Nucleus accumbens (tissue), 56 donors: Measurements from ENCODE around the gene CLCN7.
"Not testable (repeated sequence)": the region's sequence is repeated elsewhere in the genome, so short reads cannot be mapped to it uniquely, and the experiment has no call there.

Experiments used
- DNase-seq, 56 donors: peaks; one replicate each; lab custom pipeline; 2025; lab: John Stamatoyannopoulos, UW

The CLCN7 gene

DNA sequence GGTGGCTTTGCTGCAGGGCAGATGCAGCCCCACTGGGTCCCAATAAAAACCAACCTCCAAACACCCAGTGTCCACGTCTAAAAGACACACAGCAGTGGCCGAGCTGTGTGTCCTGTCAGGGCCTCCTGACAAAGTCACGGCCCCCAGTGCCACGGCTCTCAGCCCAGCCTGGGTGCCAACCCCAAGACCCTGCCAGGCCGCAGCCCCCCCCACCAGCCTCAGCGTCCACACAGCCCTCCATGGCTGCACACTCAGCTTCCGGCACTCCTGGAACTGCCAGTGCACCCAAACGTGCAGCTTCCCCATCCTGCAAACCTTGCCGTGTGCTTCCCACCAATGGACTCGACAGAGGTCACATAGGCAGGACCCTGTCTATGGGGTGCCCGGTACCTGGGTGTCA lies 26.9 kb downstream of the CLCN7 start:
- DNase-seq = no peak

DNA sequence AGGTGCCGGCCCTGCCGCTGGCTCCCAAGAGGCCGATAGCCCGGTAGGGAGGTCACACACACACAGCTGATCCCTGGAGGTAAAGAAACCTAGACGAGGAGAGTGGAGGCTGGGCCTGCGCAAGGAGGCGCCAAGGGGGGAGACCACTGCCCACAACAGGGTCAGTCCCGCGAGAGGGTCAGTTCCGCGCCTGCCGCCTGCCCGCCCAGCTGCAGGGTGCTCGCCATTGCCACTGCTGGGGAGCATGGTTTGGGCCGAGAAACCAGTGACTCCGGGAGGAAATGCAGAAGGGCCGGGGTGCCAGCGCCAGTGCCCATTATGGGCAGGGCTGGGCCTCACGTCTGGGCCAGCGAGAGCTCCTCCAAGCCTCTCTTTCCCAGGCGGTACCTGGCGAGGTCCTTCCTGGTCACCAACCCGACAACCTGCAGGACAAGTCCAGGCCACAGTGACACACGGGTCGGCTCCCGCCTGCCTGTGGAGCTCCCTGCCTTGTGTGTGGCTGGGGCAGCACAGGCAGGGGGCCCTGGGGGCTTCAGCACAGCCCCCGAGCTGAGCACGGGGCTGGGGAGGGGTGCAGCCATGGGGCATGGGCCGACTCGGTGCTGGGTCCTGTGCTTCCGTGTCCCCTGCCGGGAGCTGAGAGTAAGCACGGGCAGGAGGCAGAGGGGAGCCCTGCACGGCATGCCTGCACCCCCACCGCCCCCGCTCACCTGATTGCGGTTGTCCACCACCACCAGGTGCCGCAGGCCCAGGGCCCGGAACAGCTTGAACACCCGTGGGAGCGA lies 28.3 kb downstream of the CLCN7 start:
- DNase-seq = no peak

DNA sequence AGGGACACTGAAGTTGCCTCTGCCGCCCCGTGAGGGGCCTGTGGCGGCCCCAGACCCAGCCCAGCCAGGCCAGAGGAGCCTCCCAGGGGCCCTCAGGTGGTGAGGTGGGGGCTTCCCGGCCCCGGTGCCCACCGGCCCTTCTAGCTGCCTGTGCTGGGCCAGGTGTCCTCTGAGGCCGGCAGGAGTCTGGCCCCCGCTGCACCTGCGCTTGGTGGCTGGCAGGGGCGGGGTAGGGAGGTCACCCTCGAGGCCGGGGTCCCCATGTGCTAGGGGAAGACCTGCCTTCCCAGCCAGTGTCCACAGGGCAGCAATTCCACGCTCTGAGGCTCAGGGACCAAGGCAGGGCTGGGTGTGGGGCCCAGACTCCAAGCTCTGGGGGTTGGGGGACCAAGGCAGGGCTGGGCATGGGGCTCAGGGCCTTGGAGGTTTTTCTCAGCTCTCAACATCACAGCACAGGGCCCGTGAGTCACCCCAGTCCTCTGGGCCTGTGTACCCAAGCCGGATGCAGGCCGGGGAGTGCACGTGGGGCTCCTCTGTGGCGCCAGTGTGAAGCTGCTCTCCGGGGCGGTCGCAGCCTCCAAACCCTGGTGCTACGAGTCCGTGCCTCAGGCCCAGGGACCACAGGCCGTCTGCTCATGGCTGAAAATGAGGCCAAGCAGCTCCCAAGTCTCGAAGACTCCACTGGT lies 29.2 kb downstream of the CLCN7 start:
- DNase-seq = no peak

DNA sequence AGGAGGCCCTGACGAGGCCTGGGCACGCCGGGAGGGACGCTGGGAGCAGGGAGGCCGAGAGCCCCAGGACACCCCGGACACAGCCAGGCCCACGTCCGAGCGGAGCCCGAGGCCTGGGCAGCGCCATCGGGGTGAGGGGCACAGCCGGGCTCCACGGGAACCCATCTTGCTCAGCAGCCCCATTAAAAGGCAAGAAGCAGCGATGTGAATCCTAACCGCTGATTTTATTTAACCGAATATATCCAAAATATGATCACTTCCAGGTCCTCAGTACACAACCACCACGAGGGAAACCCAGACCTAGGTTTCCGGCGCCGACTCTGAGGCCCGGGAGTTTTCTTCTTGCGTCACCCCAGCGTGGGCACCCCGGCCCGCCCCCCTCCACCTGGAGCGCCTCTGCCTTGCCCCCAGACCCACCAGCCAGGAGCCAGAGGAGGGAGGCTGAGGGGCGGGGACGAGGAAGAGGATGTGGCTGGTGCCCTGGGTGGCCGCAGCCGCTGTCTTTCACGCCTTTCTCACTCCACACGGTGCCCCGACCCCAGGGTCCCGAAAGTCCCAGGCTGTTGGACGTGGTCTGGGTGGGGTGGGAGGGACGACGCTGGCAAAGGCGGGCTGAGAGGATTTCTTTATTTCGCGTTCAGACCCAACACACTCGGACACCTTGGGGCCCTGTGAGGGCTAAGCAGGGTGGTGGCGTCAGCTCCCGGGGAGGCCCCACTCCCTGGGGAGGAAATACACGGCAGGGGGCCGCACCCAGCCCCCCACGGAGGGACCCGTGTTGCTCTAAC lies 29.9 kb downstream of the CLCN7 start:
- no peak for DNase-seq

DNA sequence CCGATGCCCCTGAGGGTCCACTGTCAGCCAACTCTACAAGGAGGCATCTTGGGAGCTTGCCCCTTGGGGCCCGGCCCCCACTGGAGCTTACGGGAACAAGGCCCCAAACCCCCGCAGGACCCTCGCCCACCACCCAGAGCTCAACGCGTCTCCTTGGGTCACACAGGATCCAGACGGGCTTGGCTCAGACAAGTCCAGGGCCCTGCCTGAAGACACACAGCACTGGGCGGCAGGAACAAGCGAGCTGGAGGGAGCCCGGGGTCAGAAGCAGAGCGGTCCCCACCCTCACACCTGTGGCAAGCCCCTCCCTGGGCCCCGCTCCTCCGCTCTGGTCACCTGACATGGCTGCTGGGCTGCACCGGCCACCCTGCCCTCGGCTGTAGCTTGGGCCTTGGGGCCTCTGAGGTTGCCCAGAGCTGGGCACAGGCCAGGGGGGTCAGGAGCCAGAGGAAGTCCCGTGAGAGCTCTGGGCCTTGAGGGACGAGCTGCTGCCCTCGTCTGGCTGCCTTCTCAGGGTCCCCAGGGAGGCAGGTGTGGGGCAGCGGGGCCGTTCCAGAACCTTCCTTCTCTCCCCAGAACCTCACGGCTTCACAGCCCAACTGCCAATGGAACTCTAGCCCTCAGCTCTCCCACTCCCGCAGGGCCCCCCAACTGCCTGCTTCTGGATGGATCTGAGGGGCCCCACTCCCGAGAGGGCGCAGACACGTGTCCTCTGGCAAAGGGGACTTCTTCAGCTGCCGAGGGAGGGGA lies 30.7 kb downstream of the CLCN7 start, which contains the start of gene CCDC154:
Gene CCDC154, minus strand, starts transcription at position 577 of the 750 bp plus-strand sequence. Its CDS starts 234 bp downstream, at position 343.
- DNase-seq = no peak

DNA sequence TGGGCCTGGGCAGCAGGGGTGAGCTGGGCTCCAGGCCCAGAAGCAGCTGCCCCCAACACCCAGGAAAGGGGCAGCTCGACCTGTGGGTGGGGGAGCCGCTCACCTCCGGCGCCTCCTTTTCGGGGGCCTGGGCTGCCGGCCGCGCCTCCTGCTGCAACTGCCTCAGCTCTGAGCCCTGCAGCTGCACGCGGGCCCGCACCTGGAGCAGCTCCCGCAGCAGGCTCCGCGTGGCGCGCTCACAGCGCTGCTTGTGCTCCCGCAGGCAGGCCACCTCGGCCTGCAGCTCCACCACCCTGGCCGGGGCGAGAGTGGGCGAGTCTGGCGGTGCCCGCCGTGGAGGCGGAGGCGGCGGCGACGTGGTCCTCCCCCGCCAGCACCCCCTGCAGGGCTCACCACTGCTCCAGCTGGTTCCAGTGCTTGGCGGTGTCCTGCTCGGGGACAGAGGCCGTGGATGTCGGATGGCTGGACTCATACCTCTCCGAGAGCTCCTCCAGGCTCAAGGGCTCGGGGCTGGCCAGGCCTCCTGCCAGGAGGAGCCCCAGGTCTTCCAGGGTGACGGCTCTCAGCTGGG lies 31.3 kb downstream of the CLCN7 start:
- no peak for DNase-seq

DNA sequence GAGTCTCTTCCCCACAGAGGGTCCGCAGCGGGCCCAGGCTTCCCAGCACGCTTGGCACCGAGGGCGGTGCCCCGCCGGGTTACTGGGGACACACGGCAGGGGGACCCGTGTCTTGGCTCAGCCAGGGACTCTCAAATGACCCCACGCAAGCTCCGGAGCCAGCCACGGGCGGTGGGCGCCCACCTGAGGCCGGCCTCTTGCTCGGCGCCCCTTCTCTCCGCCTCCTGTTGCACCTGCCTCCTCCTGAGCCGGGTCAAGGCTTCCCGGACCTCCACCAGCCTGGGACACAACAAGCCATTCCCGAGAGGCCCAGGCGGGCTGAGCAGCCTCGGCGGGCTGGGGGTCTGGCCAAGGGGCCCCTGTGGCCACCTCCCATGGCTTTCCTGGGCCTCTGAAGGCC lies 32.1 kb downstream of the CLCN7 start:
- no peak for DNase-seq

DNA sequence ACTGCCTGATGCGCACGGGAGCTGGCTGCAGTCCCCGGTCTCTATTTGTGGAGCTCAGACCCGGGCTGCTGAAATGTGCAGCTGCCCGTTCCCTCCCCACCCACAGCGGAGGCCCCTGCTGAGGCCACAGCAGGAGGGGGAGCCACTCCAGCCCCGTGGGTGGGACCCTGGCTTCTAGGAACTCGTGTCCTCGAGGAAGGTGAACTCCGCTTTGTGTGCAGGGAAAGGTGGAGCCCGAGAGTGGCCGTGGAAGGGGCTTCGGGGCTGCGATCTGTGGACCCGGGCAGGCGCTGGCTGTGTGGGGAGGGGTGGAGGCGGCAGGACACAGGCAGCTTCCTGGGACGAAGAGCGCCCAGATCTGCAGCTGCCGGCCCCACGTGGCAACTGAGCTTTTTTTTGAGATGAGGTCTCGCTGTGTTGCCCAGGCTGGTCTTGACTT lies 33.4 kb downstream of the CLCN7 start:
- no peak for DNase-seq

DNA sequence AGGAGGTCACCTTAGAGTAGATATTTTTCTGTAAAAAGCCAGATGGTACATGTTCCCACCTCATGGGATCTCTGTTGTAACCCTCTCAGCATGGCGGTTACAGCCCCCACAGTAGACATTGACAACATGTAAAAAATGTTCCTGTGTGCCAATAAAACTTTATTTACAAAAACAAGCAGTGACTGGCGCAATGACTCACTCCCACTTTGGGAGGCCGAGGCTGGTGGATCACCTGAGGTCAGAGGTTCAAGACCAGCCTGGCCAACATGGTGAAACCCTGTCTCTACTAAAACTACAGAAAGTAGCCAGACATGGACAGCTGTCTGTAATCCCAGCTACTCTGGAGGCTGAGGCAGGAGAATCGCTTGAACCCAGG lies 35.1 kb downstream of the CLCN7 start:
- DNase-seq = not testable (repeated sequence)

DNA sequence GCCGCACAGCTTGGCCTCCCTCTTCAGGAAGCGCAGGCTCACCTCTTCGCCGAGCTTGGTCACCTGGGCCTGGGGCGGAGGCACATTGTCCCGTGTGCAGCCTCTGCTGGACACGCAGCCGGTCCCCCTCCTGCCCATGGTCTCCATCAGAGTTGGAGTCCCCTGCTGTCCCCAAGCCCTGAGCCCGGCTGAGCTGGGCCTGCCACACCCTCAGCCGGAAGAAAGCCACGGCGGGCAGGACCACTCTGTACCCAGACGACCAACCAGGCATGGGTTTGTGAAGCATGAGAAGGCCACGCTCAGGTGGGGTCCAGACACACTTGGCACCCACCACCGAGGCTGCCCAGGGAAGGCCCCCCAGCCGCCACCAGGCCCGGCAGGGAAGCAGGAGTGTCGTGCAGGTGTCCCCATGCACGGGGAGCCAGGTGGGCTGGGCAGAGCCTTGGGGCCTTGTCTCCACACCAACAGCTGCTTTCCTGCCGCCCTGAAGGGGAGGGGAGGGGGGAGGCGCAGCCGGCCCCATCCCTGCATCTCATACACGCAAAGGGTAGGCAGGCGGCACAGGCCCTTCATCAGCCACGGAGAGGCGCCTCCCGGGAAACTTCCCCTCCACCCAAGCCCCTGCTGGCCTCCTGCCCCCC lies 35.6 kb downstream of the CLCN7 start:
- DNase-seq = no peak

DNA sequence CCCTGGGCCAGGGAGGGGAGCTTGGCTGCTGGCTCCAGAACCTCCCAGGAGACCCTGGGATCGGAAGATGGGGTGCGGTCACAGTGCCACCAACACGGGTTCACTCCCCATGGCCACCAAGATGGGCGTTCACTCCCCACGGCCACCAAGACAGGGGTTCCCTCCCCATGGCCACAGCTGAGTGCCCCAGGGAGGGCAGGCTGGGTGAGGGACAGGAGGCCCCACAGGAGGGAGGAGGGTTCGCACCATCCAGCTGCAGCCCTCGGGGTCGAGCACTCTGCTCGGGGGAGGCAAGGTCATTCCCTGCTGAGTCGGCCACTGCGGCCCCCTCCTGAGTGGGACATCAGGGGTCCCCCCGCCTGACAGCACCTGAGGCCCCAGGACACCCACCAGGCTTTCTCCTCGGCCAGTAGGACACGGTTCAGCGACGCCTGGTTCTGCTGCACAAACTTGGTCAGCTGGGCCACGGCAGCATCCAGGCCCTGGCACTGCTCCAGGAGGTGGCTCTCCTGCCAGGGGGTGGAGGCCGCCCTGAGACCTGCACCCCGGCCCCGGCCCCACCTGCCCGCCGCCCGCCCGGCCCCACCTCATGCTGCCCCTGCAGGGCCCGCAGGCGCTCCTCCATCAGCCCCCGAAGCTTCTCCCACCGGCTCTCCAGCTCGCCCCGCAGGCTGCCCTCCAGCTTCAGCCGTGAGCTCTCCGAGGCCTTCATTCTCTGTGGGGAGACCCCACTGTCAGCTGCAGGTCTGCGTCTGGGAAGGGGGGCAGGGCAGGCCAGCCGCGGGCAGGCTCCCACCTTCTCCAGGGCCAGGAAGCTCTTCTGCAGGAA lies 36.4 kb downstream of the CLCN7 start:
- DNase-seq = no peak

DNA sequence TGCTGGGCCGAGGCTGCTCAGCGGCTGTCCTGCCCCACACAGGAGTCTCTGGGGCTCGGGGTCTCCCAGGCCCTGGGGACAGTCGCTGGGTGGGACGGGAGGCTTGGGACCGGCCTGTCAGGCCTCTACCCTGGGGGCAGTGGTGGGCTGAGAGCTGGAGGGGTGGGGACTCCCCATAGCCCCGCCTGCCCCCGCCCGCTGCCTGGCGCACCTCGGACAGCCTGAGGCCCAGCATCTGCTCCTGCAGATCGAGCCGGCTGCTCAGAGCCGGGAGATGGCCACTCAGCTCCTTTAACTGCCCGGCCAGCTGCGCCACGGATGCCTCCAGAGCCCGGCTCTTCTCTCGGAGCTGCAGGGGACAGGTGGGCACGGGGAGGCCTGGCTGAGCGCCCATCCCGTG lies 37.2 kb downstream of the CLCN7 start:
- no peak for DNase-seq

DNA sequence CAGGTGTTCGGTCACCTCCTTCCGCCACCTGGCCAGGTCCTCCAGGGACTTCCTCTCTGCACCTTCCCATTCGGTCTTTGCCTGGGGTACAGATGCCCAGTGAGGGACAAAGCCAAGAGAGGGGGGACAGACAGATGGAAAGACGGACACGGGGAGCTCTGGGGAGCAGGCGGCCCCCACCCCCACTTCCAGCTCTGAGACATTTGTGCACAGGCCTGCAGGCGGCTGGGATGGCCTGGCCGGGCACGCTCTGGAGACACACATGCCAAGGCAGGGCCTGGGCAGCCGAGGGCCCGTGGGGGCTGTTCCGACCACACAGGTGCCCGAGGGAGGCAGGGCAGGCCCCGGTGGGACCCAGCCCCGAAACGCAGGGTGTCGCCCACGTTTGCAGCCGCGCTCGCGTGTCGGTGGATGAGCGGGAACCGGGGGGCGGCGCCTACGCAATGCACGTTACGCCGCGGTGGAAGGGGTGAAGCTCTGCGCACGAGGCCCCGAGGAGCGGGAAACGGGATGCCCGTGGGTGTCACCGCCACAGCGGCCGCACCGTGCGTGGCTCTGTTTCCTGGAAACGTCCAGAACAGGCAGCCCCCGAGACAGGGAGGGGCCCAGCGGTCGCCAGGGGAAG lies 38.0 kb downstream of the CLCN7 start:
- no peak for DNase-seq

DNA sequence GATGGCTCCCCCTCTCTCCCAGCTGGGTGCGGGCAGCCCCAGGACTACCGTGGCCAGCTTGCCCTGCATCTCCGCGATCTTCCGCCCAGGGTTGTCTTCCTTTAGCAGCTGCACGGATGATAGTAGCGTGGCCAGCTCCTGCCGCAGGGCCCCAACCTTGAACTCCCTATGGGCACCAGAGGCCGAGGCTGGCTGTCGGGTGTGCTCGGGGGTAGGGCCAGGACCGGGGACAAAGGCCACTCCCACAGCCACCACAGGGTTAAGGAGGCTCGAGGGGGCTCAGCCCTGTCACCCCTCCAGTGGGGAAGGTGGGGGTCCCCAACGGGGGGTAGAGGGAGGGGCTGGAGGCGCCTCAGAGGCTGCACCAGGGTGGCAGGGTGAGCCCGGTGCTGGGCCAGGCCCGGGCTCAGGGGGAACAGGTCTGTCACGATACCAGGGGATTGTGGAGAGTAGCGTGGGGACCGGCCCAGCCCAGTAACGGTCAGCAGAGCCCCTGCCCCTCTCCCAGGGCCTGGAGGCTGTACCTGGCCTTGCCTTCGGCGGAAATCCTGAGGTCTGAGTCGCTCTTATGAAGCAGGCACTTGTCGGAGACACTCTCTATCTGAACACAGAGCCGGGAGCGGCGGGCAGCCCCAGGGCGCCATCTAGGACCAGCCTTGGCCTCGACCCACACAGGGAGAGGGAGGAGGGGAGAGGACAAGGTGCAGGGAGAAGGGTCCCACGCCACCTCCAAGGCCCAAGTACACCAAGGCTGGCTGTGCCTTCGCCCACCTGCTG lies 38.7 kb downstream of the CLCN7 start:
- no peak for DNase-seq

DNA sequence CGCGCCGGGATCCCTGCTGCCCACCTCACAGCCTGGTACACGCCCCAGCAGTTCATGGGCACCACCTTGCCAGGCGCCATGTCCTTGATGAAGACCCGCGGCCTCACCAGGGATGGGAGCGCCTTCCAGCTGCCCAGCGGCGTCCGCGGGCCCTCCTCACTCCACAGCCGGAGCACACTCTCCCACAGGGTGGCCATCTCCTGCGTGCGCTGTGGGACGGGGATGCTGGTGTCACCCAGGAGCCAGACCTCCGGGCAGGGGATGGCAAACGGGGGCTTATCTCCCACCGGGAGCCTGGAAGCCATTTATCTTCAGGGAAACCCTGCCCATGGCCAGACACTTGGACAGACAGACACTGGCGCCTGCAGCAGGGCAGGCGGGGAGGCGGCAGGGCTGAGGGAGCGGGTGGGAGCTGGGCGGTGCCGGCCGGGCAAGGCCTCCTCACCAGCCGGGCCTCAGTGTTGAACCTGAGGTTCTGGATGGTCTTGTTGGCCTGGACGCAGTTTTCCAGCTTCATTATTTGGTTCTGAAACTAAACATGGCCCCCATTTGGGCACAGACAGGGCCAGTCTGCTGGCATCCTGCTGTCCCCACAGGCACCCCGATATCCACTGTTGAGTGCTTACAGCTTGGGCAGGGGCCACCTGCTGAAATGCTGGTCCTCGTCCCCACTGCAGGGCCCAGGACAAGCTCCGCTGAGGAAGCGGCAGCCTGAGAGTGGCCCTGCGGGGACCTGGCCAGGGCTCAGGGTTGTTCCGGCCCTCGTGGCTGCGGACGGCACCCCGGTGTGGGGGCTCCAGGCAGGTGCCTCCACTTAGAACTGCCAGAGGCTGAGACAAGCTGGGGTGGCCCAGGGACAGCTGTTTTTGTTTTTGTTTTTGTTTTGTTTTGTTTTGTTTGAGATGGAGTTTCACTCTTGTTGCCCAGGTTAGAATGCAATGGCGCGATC lies 39.9 kb downstream of the CLCN7 start:
- DNase-seq = no peak

DNA sequence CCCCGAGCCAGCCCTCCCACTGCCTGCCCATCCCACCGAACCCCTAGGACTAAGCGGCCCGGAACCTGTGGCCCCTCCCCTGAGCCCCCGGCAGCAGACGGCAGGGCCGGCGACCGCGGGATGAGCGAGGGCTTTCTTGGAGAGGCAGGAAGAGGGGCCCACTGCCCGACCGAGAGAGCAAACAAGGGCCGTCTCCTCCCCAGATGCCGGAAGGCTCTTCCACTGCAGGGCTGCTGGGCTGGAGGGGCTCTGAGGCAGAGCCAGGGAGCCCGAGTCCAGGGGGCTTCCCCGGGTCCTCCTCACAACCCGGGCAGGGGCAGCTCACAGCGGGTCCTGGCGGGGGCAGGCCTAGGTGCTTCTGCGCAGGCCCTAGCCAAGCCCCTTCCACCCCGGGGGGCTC lies 41.1 kb downstream of the CLCN7 start:
- DNase-seq = no peak

DNA sequence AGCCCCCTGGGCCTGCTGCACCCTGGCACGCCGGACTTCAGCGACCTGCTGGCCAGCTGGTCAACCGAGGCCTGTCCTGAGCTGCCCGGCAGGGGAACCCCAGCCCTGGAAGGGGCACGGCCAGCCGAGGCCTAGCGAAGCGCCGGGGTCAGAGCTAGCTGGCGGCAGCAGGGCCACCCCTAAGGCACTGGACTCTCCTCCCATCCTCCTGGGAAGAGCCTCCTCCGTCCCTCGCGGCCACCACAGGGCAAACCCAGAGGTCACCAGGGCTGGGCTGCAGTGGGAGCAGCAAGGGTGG lies 41.6 kb downstream of the CLCN7 start:
- DNase-seq = no peak
